ENCODE results near the gene ATN1.

Gene ATN1

DNA sequence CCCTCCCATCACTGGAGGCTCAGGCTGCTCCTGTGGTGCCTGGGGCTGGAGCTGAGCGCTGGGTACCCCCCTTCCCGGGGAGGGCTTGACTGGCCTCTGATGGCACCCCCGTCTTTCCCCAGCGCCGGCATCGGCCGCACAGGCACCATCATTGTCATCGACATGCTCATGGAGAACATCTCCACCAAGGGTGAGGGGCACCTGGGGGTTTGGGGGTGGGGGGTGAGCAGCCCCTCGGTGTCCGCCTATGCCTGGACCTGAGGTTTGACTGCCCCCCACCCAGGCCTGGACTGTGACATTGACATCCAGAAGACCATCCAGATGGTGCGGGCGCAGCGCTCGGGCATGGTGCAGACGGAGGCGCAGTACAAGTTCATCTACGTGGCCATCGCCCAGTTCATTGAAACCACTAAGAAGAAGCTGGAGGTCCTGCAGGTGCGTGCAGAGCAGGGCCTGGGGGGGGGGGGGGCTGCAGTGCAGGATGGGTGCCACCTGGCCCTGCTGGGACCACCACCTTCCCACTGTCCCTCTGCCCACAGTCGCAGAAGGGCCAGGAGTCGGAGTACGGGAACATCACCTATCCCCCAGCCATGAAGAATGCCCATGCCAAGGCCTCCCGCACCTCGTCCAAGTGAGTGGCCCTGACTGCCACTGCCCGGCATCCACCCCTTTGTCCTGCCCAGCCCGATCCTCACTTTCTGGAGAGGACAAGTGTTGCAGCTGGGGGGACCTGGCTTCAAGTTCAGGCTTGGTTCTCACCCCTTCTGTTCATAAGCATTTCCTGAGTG is 32.2 kb downstream of the ATN1 start:
- no peak for DNase-seq

DNA sequence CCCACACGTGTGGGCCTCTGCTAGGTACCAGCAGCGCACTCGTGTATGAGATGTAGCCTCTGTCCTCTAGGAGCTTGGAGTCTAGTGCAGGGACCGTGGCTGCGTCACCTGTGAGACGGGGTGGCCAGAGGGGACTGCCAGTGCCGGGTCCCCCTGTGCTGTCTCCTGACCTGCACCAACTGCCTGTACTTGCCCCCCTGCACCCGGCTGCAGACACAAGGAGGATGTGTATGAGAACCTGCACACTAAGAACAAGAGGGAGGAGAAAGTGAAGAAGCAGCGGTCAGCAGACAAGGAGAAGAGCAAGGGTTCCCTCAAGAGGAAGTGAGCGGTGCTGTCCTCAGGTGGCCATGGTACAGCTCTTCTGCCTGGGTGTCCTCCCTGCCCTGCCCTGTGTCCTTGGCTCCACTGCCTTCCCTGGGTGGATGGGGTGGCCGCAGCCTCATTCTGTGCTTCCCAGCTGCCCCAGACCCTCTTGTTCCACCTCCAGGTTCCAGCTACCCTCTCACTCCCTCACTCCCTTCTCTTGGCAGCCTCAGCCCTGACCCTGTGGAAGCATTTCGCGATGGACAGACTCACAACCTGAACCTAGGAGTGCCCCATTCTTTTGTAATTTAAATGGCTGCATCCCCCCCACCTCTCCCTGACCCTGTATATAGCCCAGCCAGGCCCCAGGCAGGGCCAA is 33.0 kb downstream of the ATN1 start:
- DNase-seq, result peak; percentile 64

DNA sequence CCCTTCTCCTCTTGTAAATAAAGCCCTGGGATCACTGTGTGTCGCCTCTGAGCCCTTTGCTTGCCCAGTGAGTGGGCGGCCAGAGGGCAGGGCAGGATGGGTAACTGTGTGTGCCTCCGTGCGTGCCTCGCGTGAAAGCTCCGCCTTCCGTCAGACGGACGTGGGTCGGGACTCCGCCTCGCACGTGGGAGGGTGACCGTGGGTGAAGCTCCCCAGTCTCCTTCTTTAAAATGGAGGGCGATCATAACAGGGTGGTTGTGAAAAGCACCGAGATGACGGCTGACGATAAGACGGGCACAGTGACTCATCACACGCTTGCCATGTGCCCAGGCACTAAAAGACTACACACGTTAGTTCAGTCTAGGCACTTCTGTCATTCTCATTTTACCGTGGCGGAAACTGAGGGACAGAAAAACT is 33.5 kb downstream of the ATN1 start:
- peak; percentile 95 for DNase-seq

DNA sequence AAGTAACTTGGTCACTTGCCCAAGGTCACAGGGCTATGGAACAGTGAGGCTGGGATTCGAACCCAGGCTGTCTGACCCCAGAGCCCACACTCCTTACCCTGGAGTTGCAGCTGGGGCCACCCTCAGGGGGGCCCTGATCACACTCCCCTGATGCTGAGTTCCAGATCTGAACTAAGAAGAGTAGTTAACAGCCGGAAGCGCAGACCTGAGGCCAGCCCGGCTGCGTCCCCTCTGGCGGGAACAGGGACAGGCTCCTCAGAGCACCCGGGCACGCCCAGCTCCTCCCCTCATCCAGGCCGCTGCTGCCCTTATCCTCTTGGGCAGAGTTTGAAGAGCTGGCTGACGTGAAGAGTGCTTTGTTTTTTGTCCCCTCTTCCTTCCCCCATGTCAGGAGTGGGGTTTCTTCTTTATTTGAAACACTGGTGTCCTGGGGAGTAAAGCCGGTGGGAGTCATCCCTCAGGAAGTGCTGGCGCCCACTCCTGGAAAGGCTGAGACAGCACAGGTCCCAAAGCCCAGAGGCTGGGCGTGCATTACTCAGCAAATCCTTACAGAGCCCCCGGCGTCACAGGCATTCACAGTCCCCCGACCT is 34.0 kb downstream of the ATN1 start:
- DNase-seq, result no peak

DNA sequence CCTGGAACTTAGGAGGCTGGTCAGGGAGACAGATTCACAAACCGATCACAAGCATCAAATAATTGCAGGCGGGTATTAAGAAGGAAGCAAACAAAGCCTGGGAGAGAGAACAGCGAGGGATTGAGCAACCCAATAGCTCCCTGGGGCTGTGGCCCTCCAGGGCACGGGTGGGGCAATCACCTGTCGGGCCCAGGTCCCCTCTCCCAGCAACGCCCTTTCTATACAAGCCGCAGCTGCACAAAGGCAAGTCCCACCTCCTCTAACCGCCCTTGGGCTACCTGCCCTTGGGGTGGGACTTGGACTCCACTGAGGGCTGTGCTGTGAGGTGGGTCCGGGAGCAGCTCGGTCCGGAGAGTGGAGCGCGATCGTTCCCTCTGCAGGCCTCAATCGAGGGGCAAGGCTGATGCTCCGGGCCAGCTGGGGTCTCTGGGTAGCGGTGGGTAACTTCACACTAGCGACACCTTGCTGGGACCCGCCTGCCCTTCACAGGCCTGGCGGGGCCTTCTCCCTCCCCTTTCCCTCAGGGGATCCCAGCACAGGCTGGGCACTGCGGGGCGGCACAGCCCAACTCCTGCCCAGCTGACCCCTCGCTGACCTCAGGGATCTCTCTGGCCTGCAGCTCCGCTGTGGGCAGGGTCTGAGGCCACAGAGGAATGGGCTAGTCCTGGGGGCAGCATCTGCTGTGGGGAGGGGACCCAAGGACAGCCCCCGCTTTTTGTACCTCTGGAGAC is 34.7 kb downstream of the ATN1 start:
- no peak for DNase-seq

DNA sequence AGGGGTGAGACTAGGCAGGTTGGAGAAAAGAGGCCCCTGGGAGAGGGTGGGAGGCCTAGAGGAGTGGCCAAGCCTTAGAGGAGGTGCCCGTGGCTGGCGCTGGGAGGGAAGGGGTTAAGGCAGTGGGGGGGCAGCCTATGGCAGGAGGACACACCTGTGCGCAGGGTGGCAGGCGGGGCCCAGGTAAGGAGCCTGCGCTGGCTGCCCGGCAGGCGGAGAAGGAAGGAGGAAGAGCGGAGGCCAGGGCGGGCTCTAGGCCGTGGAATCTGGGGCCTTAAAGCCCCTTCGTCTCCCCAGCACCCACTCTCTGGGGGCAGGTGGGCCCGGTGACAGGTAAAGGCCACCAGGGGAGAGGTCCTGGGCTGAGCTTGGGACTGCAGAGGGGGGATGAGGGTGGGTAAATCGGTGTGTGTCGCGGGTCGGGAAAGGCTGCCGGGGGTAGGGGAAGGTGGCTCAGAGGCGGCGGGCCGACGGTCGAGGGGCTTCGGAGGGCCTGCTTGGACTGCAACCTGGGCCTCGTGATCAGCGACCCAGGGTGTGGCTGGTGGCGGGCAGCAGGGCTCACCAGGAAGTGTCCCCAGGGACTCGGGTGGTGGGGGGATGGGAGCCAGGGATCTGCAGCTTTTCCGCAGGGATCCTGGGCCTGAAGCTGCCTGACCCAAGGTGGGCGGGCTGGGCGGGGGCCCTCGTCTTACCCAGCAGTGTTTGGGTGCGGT is 35.4 kb downstream of the ATN1 start:
- DNase-seq, result no peak

DNA sequence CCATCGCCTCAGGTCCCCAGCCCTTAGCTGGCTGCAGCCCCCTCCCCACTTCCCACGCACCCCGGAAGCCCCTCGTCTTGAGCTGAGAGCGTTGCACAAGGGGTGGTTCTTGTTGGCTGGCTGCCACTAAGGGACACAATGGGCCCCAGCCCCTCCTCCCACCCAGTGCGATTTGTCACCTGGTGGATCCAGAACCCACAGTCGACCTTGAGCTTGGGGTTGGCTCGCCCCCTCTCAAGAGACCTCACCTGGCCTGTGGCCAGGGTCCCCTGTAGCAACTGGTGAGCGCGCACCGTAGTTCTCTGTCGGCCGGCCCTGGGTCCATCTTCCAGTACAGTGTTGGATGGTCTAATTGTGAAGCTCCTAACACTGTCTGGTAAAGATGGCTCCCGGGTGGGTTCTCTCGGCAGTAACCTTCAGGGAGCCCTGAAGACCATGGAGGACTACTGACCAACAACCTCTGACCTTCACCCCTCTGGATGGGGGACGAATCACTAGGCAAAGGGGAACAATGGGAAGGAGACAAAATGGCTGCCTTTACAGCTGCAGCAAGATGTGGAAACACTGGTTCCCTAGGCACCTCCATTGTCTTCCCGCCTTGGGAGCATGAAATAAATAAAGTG is 36.1 kb downstream of the ATN1 start:
- no peak for DNase-seq

DNA sequence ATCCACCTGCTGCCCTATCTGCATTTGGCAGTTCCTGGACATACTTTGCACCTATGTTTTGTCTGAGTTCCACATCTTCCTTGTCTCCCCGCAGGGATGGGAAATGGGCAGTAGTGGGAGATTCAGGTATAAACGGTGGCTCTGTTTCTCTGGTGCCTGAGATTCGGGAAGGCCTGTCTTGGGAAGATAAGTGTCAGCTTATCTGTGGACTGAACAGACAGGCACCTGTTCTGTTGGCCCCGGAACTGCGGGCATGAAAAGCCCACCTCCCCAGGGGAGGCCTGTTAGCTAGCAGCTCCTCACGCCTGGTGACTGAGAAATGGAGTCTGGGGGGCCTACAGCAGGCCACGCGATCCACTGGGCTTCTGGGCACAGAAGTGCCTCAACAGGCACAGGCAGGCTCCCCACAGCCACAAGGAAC is 36.9 kb downstream of the ATN1 start:
- no peak for DNase-seq

DNA sequence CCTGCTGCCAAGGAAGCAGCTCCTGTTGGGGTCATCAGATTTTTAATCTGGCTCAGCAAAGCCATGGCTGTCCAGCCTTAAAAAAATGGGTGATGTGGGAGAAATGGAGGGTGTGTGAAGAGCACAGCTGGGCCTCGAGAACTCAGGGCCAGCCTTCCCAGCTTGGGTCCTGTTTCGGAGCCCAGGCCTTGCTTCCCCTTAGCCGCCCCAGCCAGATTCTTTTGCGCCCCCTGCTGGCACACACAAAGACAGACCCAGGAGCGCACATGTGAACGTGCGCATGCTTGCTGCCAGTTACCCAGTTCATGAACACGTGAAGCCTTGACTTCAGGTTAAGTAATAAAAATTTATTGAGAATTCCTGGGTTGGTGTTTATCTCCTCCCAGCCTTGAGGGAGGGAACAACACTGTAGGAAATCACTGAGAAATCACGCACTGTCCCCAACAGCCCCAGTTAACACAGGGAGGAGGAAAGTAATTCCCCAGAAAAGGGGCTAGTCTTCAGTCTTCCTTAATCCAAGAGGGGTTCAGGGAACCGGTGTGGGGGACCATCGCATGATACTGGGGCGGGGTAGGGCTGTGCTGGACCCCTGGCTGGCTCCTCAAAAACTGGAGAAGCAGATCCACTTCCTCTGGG is 37.4 kb downstream of the ATN1 start:
- DNase-seq, result peak; percentile 93

DNA sequence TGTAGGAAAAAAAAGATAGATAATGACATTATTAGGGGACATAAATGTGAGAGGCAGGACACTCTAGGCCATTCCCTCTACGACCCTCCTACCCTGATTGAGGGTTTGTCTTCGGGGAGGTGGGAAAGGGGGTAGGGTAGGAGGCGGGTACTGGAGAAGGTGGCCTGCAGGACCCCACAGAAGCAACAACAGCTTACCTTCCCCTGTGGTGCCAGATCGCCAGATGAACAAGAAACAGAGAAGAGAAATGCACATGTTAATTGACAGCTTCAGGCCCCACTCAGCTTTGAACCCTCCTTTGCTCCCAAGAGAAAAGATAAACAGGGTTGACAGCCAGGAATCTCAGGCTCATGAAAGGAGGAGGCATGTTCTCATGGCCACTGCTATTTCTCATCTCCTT is 38.0 kb downstream of the ATN1 start:
- DNase-seq, result no peak

DNA sequence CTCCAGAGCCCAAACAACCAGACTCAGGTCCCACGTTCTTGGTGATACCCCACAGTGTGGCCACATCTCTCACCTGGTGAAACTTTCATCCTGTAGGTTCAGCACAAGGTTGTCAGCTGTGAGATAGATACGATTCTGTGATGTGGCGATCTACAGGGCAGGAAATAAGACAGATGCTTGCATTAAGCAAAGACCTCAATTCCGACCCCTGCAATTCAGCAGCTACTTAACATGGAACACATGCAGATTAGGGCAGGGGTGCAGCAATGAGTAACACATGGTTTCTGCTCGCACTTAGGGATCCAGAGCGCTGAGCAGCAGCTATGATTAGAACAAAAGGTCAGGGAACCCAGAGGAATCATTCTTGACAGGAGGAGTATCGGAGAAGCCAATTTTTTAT is 38.6 kb downstream of the ATN1 start:
- no peak for DNase-seq

DNA sequence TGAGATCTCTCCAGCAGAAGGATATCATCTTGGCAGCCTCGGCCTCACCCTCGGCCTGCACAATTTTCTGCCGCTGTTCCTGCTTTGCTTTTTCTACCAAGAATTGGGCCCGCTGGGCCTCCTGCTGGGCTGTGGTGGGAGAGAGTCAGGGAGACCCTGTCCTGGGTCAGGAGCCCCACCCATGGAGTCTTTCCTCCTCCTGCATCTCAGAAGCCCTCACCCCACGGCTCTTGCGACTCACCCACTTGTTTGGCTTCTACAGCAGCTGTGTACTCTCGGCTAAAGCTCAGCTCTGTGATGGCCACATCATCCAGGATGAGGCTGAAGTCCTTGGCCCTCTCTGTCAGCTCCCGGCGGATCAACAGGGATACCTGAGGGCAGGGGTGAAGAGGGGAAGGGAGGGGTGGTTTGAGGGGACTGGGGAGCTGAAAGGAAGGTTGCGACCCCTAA is 39.9 kb downstream of the ATN1 start:
- DNase-seq, result no peak

DNA sequence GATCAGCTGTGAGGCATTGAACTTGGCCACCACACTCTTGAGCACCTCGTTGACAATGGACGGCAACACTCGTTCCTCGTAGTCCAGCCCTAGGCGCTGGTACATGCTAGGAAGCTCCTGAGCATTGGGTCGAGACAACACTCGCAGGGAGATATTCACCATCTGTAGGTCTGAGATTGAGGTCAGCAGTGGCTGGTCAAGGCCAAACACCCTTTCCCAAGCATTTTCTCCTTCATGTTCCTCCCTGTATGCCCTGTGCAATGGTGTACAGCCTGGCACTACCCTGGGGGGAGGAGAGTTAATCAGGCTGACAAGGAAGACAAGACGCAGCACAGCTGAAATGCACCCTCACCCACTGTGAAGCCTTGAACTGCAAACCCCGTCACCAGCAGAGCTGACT is 40.7 kb downstream of the ATN1 start:
- DNase-seq, result no peak

DNA sequence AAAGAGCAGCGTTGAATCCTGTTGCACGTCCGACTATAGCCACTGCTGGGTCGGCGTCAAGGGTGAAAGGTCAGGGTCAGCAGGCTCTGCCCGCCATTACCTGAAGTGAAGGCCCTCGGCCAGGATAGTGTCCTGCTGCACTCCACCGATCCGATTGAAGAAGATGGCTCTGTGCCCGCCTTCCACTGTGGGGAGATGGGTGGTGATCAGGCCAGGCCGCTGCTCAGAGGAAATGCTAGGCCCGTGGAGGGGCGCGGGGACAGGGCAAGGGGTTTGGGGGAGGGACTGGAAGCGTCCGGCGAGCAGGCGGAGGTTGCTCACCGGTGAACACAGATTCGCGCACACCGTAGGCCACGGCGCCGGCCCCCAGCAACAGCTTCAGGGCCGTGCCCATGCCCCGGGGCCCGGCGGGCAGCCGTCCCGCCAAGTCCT is 42.4 kb downstream of the ATN1 start:
- peak; percentile 41 for DNase-seq

DNA sequence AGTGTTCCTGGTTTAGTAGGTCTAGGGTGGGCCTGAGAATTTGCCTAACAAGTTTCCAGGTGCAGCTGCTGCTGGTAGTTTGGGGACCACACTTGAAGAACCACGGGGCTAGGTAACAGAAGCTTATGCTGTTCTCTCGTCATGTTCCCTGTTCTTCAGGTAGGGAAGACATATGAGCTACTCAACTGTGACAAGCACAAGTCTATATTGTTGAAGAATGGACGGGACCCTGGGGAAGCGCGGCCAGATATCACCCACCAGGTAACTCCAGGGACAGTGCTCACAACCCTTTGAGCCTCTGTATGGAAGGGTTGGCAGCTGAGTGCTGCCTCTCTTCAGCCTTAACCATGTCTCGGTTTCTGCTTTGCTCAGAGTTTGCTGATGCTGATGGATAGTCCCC is 46.4 kb downstream of the ATN1 start:
- DNase-seq, result no peak

DNA sequence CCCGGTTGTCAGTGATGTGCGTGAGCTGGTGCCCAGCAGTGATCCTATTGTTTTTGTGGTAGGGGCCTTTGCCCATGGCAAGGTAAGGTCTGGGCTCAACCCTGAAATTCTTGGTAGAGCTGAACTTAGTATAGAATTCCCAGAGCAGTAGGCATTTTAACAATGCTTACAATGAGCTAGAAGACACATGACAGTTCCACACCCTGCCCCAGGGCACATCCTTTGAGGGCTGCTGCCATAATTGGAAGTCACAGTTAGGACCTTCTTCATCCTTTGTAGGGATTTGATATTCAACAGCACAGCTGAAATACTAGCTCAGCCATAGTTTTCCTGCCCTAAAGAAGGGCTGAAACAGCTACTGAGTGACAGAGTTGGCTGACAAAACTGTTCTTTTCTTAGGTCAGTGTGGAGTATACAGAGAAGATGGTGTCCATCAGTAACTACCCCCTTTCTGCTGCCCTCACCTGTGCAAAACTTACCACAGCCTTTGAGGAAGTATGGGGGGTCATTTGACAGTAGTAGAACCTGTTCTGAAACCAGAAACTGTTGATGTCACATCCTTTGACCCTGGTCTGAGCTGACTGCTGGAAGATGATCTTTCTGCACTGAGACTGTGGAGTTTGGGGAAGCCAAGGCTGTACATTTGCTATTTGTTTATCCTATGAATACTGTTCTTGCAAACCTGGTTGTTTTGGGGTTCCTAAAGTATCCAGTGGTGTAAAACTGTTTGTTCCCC is 47.7 kb downstream of the ATN1 start:
- no peak for DNase-seq

DNA sequence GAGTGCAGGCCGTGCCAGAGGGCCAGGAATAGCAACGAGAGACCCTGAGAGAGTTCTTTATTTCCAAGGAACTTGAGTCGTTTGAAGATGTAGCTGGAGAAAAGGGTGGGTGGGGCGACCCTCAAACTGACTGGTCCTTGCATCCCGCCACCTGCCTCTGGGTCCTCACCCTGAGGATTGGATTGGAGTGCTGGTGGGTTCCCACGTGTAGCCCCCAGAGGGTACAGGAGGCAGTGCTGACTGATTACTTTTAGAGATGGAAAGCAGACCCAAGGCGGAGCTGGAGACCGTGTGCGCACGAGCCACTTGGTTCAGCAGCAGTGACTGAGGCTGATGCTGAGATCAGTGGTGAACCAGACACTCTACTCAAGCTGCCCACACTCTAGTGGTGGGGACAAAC is 49.9 kb downstream of the ATN1 start:
- DNase-seq, result no peak

DNA sequence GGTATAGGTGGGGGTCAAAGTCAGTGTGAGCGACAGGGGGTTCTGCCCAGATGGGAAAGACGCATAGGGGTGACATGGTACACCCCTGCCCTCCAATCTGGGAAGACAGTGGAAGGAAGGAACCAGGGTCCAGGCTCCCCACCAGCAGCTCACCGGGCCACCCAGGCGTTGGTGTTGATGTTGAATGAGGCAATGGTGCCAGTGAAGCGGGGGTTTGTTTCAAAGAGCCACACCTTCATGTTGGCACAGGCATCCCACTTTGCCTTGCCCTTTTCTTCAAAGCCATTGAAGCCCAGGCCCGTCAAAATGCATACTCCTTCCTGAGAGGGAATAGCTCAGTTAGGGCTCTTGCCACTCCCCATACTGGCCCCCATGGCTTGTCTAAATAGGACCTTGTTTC is 50.4 kb downstream of the ATN1 start:
- DNase-seq, result no peak

DNA sequence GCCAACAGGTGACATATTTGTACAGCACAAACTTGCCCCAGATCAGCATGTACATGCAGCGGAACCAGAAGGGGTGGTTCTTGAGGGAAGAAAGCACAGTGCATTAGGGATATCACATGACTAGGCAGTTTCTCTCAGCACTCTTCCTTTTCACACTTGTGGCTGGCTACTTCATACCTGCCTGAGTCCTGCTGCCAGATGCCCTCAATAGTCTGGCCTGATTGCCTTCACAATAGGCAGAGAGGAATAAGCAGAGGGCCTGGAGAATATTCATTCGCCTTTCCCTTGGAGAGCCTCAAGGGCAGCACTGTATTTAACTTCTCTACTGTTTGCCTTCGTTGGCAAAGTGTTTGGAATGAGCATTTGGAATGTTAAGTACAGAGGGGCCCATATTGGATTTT is 50.9 kb downstream of the ATN1 start:
- no peak for DNase-seq

DNA sequence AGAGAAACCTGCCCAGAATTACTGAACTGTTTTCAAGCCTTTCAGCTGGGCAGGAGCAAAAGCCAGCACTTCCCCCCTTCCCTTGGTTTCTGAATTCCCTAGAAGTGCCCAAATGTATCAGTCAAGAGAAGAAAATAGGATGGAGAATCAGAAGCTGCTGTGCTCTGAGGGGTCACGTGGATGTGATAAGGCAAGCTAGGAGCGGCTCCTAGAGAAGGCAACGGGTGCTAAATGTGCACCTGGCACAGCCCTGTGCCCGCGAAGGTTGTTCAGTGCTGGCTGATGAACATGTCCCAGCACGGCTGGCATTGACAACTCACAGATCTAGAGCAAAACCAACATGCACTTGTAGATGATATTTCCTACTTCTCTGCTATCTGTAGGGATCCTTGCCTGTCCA is 51.3 kb downstream of the ATN1 start:
- DNase-seq, result no peak

DNA sequence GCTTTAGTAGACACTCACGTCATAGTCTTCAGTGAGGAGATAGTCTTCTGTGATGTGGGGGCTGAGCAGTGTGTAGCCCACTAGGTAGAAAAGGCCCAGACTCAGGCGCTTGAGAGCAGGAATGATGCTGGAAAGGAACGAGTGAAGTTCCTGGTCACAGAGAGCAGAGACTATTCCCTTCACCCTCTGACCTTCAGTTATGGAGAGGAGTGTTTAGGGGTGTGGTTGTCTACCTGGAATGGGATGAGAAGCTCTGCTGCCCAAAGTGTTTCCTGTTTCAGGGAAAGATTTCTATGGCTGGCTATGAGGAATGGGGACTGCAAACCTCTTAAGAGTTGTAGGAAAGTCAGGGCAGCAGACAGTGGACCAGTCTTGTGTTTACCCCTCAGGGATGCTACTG is 51.7 kb downstream of the ATN1 start:
- no peak for DNase-seq

All from CD4-positive, alpha-beta T cell treated with Interleukin-17A for 1 hour (primary cell).